Measurements from ENCODE around the gene NEURL1. TPM values are rescaled to one million over a fixed set of nuclear protein-coding genes. Genes with fewer than 3 reads are reported as not detected.

NEURL1 gene
- total RNA-seq, 1 donor from 2014 or later, result 4.2 TPM

- DNase-seq (ENCODE audit: extremely low spot score in 2 of 2), result no peak
- H3K4me3 ChIP-seq, result no peak overlapping the region
- no peaks in the 10 kb centered on the region for H3K9me3 ChIP-seq
- TF ChIP-seq CTCF (IDR thresholded peaks at IDR 0.05) (no peak), POLR2AphosphoS5 (IDR thresholded peaks at IDR 0.05; ENCODE audit: insufficient read depth in 1 of 2, low read depth in 1 of 2) (no peak), POLR2A (IDR thresholded peaks at IDR 0.05) (no peak)
- H3K27me3 ChIP-seq, result no peaks in the 10 kb centered on the region
- H3K36me3 ChIP-seq, result no peaks in the 10 kb centered on the region
- H3K4me1 ChIP-seq, result peaks cover 84% of the 10 kb centered on the region
- intact Hi-C loops (cut with DNase I), result no loop called here
- H3K27ac ChIP-seq, result peak overlapping the region; percentile 87
Measured at GRCh38 chr10:103638948-103639347, 145.4 kb downstream of the NEURL1 start.

- Histone ChIP-seq H3K27ac (peak overlapping the region; percentile 61), H3K27me3 (no peaks in the 10 kb centered on the region), H3K4me3 (no peak overlapping the region), H3K36me3 (no peaks in the 10 kb centered on the region), H3K4me1 (peaks cover 92% of the 10 kb centered on the region), H3K9me3 (no peaks in the 10 kb centered on the region)
- intact Hi-C loops (cut with DNase I), result no loop called here
- no peak for TF ChIP-seq CTCF (IDR thresholded peaks at IDR 0.05)
- no peak for TF ChIP-seq POLR2A (IDR thresholded peaks at IDR 0.05)
- TF ChIP-seq POLR2AphosphoS5 (IDR thresholded peaks at IDR 0.05; ENCODE audit: insufficient read depth in 1 of 2, low read depth in 1 of 2), result no peak
- no peak for DNase-seq (ENCODE audit: extremely low spot score in 2 of 2)
Measured at GRCh38 chr10:103640436-103641181, 147.1 kb downstream of the NEURL1 start.

- no peak for TF ChIP-seq POLR2A (IDR thresholded peaks at IDR 0.05)
- no peak for TF ChIP-seq POLR2AphosphoS5 (IDR thresholded peaks at IDR 0.05; ENCODE audit: insufficient read depth in 1 of 2, low read depth in 1 of 2)
- no peak for TF ChIP-seq CTCF (IDR thresholded peaks at IDR 0.05)
- Histone ChIP-seq H3K4me1 (peaks cover 92% of the 10 kb centered on the region), H3K27me3 (no peaks in the 10 kb centered on the region), H3K36me3 (no peaks in the 10 kb centered on the region), H3K9me3 (no peaks in the 10 kb centered on the region), H3K27ac (peak overlapping the region; percentile 61), H3K4me3 (no peak overlapping the region)
- DNase-seq (ENCODE audit: extremely low spot score in 2 of 2), result no peak
- intact Hi-C loops (cut with DNase I), result no loop called here
Measured at GRCh38 chr10:103641326-103641725, 147.8 kb downstream of the NEURL1 start.

Other genes with a start within 250 kb of the NEURL1 start
- not detected for gene RPEL1, start 247.8 kb upstream of the NEURL1 start, total RNA-seq
- 3.9 TPM for gene INA, start 216.6 kb upstream of the NEURL1 start, total RNA-seq
- gene PCGF6, start 142.6 kb upstream of the NEURL1 start, total RNA-seq, result 8.3 TPM
- 4.4 TPM for gene TAF5, start 125.7 kb upstream of the NEURL1 start, total RNA-seq
- gene ATP5MK, start 97.2 kb upstream of the NEURL1 start, total RNA-seq, result 180 TPM
- gene PDCD11, start 97.1 kb upstream of the NEURL1 start, total RNA-seq, result 22.8 TPM
- 94.3 TPM for gene CALHM2, start 41.3 kb upstream of the NEURL1 start, total RNA-seq
- gene CALHM1, start 34.8 kb upstream of the NEURL1 start, total RNA-seq, result not detected
- gene CALHM3, start 14.5 kb upstream of the NEURL1 start, total RNA-seq, result not detected

Measured in vagina (tissue), 2 donors.